GM23338 (cell line): ENCODE data around the gene JAKMIP2.

Experiments
- CREB1 ChIP-seq: fragments of 250-450 bp; sonication (Bioruptor Pico); IDR thresholded peaks from 2 replicates; pipeline ENCODE4 v1.5.0; 2020; ENCODE audit warnings: low read depth, mild to moderate bottlenecking, moderate library complexity
- EZH2 ChIP-seq: fragments of 200-600 bp; sonication (generic); IDR thresholded peaks from one replicate; pipeline ENCODE4 v1.8.0; 2017; ENCODE audit warnings: antibody characterized with exemption, mild to moderate bottlenecking, low read depth; ENCODE audit not compliant: unreplicated experiment
- EZH2phosphoT487 ChIP-seq: fragments of 200-600 bp; sonication (generic); IDR thresholded peaks from one replicate; pipeline ENCODE4 v1.8.1; 2018; ENCODE audit warnings: antibody characterized with exemption; ENCODE audit not compliant: unreplicated experiment
- JUNB ChIP-seq: IDR thresholded peaks from one replicate; pipeline ENCODE4 v1.6.1; 2016; ENCODE audit warnings: antibody characterized with exemption; ENCODE audit not compliant: unreplicated experiment
- NANOG ChIP-seq: IDR thresholded peaks from 2 replicates; pipeline ENCODE4 v1.6.1; 2016; ENCODE audit warnings: antibody characterized with exemption, borderline replicate concordance
- POLR2AphosphoS5 ChIP-seq: IDR thresholded peaks from 2 replicates; pipeline ENCODE4 v1.6.1; 2016; ENCODE audit warnings: antibody characterized with exemption, low read depth
- STAT1 ChIP-seq: IDR thresholded peaks from one replicate; pipeline ENCODE4 v1.6.1; 2016; ENCODE audit warnings: antibody characterized with exemption; ENCODE audit not compliant: unreplicated experiment
- ZNF114 ChIP-seq: fragments of 250-450 bp; sonication (Bioruptor Pico); IDR thresholded peaks from 2 replicates; pipeline ENCODE4 v1.5.0; 2020; ENCODE audit warnings: mild to moderate bottlenecking, moderate library complexity
- ZNF331 ChIP-seq: fragments of 250-450 bp; sonication (Bioruptor Pico); IDR thresholded peaks from 2 replicates; pipeline ENCODE4 v1.5.0; 2020; ENCODE audit warnings: low read depth, mild to moderate bottlenecking, moderate library complexity
- TF ChIP-seq, protein P1 (sequence below), 2 experiments: fragments of 200-600 bp in 1 of 2; sonication (generic) in 1 of 2; conservative IDR thresholded peaks; 2 replicates each; pipeline versions ENCODE4 v1.5.1 to v1.6.1; 2016 to 2017; ENCODE audit warnings: antibody characterized with exemption in 2 of 2, low read depth in 2 of 2, mild to moderate bottlenecking in 2 of 2, moderate library complexity in 1 of 2
- TF ChIP-seq, protein P2 (sequence below): IDR thresholded peaks from one replicate; pipeline ENCODE4 v1.6.1; 2018; ENCODE audit warnings: antibody characterized with exemption; ENCODE audit not compliant: unreplicated experiment
- TF ChIP-seq, protein P3 (sequence below): IDR thresholded peaks from 2 replicates; pipeline ENCODE4 v1.6.1; 2016; ENCODE audit warnings: antibody characterized with exemption
- TF ChIP-seq, protein P4 (sequence below): fragments of 250-450 bp; sonication (Bioruptor Pico); IDR thresholded peaks from 2 replicates; pipeline ENCODE4 v1.5.0; 2020; ENCODE audit warnings: mild to moderate bottlenecking, moderate library complexity

DNA sequence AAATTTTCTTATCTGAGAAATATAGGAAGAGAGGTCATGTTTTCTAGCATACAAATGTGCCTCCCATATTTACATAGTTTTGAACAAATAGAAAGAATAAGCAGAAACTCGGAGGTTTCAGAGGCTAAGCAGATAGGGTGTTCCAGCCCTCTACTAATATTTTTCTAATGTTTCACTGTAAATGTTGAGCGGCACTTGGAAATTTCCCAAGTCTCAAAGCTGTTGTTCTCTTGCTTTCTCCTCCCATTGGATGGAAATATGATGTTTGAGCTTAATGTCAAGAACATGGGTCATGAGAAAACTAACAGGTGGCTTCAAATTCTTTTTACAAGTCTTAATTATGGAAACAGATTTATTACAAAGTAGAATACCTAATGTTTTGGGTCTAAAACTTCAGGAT is 43.8 kb upstream of the JAKMIP2 start:
- TF ChIP-seq, protein P1, sequence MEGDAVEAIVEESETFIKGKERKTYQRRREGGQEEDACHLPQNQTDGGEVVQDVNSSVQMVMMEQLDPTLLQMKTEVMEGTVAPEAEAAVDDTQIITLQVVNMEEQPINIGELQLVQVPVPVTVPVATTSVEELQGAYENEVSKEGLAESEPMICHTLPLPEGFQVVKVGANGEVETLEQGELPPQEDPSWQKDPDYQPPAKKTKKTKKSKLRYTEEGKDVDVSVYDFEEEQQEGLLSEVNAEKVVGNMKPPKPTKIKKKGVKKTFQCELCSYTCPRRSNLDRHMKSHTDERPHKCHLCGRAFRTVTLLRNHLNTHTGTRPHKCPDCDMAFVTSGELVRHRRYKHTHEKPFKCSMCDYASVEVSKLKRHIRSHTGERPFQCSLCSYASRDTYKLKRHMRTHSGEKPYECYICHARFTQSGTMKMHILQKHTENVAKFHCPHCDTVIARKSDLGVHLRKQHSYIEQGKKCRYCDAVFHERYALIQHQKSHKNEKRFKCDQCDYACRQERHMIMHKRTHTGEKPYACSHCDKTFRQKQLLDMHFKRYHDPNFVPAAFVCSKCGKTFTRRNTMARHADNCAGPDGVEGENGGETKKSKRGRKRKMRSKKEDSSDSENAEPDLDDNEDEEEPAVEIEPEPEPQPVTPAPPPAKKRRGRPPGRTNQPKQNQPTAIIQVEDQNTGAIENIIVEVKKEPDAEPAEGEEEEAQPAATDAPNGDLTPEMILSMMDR (conservative IDR thresholded peaks at IDR 0.05; ENCODE audit: low read depth in 2 of 2): no peak
- TF ChIP-seq JUNB (no peak), POLR2AphosphoS5 (no peak), NANOG (no peak), EZH2 (no peak), EZH2phosphoT487 (no peak), CREB1 (CRISPR knock-in tag) (no peak), ZNF331 (no peak), STAT1 (no peak), ZNF114 (CRISPR knock-in tag) (no peak)
- TF ChIP-seq, protein P2, sequence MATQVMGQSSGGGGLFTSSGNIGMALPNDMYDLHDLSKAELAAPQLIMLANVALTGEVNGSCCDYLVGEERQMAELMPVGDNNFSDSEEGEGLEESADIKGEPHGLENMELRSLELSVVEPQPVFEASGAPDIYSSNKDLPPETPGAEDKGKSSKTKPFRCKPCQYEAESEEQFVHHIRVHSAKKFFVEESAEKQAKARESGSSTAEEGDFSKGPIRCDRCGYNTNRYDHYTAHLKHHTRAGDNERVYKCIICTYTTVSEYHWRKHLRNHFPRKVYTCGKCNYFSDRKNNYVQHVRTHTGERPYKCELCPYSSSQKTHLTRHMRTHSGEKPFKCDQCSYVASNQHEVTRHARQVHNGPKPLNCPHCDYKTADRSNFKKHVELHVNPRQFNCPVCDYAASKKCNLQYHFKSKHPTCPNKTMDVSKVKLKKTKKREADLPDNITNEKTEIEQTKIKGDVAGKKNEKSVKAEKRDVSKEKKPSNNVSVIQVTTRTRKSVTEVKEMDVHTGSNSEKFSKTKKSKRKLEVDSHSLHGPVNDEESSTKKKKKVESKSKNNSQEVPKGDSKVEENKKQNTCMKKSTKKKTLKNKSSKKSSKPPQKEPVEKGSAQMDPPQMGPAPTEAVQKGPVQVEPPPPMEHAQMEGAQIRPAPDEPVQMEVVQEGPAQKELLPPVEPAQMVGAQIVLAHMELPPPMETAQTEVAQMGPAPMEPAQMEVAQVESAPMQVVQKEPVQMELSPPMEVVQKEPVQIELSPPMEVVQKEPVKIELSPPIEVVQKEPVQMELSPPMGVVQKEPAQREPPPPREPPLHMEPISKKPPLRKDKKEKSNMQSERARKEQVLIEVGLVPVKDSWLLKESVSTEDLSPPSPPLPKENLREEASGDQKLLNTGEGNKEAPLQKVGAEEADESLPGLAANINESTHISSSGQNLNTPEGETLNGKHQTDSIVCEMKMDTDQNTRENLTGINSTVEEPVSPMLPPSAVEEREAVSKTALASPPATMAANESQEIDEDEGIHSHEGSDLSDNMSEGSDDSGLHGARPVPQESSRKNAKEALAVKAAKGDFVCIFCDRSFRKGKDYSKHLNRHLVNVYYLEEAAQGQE: no peak
- TF ChIP-seq, protein P3, sequence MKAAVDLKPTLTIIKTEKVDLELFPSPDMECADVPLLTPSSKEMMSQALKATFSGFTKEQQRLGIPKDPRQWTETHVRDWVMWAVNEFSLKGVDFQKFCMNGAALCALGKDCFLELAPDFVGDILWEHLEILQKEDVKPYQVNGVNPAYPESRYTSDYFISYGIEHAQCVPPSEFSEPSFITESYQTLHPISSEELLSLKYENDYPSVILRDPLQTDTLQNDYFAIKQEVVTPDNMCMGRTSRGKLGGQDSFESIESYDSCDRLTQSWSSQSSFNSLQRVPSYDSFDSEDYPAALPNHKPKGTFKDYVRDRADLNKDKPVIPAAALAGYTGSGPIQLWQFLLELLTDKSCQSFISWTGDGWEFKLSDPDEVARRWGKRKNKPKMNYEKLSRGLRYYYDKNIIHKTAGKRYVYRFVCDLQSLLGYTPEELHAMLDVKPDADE: no peak
- TF ChIP-seq, protein P4, sequence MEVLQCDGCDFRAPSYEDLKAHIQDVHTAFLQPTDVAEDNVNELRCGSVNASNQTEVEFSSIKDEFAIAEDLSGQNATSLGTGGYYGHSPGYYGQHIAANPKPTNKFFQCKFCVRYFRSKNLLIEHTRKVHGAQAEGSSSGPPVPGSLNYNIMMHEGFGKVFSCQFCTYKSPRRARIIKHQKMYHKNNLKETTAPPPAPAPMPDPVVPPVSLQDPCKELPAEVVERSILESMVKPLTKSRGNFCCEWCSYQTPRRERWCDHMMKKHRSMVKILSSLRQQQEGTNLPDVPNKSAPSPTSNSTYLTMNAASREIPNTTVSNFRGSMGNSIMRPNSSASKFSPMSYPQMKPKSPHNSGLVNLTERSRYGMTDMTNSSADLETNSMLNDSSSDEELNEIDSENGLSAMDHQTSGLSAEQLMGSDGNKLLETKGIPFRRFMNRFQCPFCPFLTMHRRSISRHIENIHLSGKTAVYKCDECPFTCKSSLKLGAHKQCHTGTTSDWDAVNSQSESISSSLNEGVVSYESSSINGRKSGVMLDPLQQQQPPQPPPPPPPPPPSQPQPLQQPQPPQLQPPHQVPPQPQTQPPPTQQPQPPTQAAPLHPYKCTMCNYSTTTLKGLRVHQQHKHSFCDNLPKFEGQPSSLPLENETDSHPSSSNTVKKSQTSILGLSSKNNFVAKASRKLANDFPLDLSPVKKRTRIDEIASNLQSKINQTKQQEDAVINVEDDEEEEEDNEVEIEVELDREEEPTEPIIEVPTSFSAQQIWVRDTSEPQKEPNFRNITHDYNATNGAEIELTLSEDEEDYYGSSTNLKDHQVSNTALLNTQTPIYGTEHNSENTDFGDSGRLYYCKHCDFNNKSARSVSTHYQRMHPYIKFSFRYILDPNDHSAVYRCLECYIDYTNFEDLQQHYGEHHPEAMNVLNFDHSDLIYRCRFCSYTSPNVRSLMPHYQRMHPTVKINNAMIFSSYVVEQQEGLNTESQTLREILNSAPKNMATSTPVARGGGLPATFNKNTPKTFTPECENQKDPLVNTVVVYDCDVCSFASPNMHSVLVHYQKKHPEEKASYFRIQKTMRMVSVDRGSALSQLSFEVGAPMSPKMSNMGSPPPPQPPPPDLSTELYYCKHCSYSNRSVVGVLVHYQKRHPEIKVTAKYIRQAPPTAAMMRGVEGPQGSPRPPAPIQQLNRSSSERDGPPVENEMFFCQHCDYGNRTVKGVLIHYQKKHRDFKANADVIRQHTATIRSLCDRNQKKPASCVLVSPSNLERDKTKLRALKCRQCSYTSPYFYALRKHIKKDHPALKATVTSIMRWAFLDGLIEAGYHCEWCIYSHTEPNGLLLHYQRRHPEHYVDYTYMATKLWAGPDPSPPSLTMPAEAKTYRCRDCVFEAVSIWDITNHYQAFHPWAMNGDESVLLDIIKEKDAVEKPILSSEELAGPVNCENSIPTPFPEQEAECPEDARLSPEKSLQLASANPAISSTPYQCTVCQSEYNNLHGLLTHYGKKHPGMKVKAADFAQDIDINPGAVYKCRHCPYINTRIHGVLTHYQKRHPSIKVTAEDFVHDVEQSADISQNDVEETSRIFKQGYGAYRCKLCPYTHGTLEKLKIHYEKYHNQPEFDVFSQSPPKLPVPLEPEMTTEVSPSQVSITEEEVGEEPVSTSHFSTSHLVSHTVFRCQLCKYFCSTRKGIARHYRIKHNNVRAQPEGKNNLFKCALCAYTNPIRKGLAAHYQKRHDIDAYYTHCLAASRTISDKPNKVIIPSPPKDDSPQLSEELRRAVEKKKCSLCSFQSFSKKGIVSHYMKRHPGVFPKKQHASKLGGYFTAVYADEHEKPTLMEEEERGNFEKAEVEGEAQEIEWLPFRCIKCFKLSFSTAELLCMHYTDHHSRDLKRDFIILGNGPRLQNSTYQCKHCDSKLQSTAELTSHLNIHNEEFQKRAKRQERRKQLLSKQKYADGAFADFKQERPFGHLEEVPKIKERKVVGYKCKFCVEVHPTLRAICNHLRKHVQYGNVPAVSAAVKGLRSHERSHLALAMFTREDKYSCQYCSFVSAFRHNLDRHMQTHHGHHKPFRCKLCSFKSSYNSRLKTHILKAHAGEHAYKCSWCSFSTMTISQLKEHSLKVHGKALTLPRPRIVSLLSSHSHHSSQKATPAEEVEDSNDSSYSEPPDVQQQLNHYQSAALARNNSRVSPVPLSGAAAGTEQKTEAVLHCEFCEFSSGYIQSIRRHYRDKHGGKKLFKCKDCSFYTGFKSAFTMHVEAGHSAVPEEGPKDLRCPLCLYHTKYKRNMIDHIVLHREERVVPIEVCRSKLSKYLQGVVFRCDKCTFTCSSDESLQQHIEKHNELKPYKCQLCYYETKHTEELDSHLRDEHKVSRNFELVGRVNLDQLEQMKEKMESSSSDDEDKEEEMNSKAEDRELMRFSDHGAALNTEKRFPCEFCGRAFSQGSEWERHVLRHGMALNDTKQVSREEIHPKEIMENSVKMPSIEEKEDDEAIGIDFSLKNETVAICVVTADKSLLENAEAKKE: no peak
